H9 (cell line): ENCODE data around the gene PREX1. TPM values are rescaled to one million over a fixed set of nuclear protein-coding genes. Genes with fewer than 3 reads are reported as not detected.

Source experiments
- DNase-seq: peaks from one replicate; pipeline ENCODE4 v3.0.0-alpha.2; 2017
- H2AFZ ChIP-seq: one replicate; pipeline ENCODE4 v1.6.1; 2013; ENCODE audit warnings: mild to moderate bottlenecking, low read length, control low read depth, moderate library complexity
- H2AK5ac ChIP-seq: 2 replicates; pipeline ENCODE4 v1.6.1; 2013; ENCODE audit warnings: low read length, control low read depth, mixed read lengths; ENCODE audit not compliant: insufficient read length
- H2BK120ac ChIP-seq: one replicate; pipeline ENCODE4 v1.6.1; 2013; ENCODE audit warnings: low read depth, mild to moderate bottlenecking, low read length, control low read depth, inconsistent platforms; ENCODE audit not compliant: poor library complexity, severe bottlenecking
- H2BK12ac ChIP-seq: 2 replicates; pipeline ENCODE4 v1.6.1; 2013; ENCODE audit warnings: low read length, control low read depth, mixed read lengths, low read depth; ENCODE audit not compliant: insufficient read length
- H2BK15ac ChIP-seq: 2 replicates; pipeline ENCODE4 v1.6.1; 2013; ENCODE audit warnings: low read depth, low read length, control low read depth
- H2BK20ac ChIP-seq: one replicate; pipeline ENCODE4 v1.6.1; 2013; ENCODE audit warnings: low read depth, mild to moderate bottlenecking, low read length, control low read depth, inconsistent platforms; ENCODE audit not compliant: poor library complexity, severe bottlenecking
- H2BK5ac ChIP-seq: 2 replicates; pipeline ENCODE4 v1.6.1; 2013; ENCODE audit warnings: low read length, control low read depth, mixed read lengths; ENCODE audit not compliant: insufficient read length
- H3K14ac ChIP-seq: 2 replicates; pipeline ENCODE4 v1.6.1; 2013; ENCODE audit warnings: low read length, control low read depth; ENCODE audit not compliant: insufficient read depth
- H3K18ac ChIP-seq: 2 replicates; pipeline ENCODE4 v1.6.1; 2013; ENCODE audit warnings: low read depth, mild to moderate bottlenecking, mixed read lengths, low read length, control low read depth; ENCODE audit not compliant: insufficient read length
- H3K23ac ChIP-seq: 2 replicates; pipeline ENCODE4 v1.6.1; 2013; ENCODE audit warnings: low read length, control low read depth, mixed read lengths, low read depth; ENCODE audit not compliant: insufficient read length
- H3K23me2 ChIP-seq: 2 replicates; pipeline ENCODE4 v1.6.1; 2013; ENCODE audit warnings: low read depth, mild to moderate bottlenecking, mixed read lengths, low read length, control low read depth; ENCODE audit not compliant: insufficient read length, poor library complexity, severe bottlenecking
- H3K27ac ChIP-seq: 2 replicates; pipeline ENCODE4 v1.5.1; 2013; ENCODE audit warnings: low read length, control low read depth, mixed read lengths, low read depth; ENCODE audit not compliant: insufficient read length
- H3K27me3 ChIP-seq: 2 replicates; pipeline ENCODE4 v1.6.1; 2013; ENCODE audit warnings: low read length, control low read depth, inconsistent platforms; ENCODE audit not compliant: insufficient read depth
- H3K4ac ChIP-seq: 2 replicates; pipeline ENCODE4 v1.6.1; 2013; ENCODE audit warnings: low read depth, mild to moderate bottlenecking, control low read depth, inconsistent platforms, low read length, moderate library complexity
- H3K4me1 ChIP-seq: 2 replicates; pipeline ENCODE4 v1.6.1; 2013; ENCODE audit warnings: low read length, control low read depth, inconsistent platforms; ENCODE audit not compliant: insufficient read depth
- H3K4me2 ChIP-seq: 2 replicates; pipeline ENCODE4 v1.6.1; 2013; ENCODE audit warnings: low read length, control low read depth, mixed read lengths; ENCODE audit not compliant: insufficient read length, insufficient read depth
- H3K56ac ChIP-seq: 2 replicates; pipeline ENCODE4 v1.6.1; 2013; ENCODE audit warnings: low read depth, mild to moderate bottlenecking, mixed read lengths, low read length, control low read depth; ENCODE audit not compliant: insufficient read length
- H3K79me1 ChIP-seq: 2 replicates; pipeline ENCODE4 v1.6.1; 2013; ENCODE audit warnings: low read depth, mild to moderate bottlenecking, moderate library complexity, low read length, control low read depth, inconsistent platforms; ENCODE audit not compliant: insufficient read depth, poor library complexity, severe bottlenecking
- H3K79me2 ChIP-seq: 2 replicates; pipeline ENCODE4 v1.6.1; 2013; ENCODE audit warnings: low read length, control low read depth, inconsistent platforms; ENCODE audit not compliant: insufficient read depth
- H3K9ac ChIP-seq: 2 replicates; pipeline ENCODE4 v1.6.1; 2013; ENCODE audit warnings: low read length, control low read depth, mixed read lengths; ENCODE audit not compliant: insufficient read length; ENCODE audit errors: extremely low read depth
- H3K9me3 ChIP-seq: one replicate; pipeline ENCODE4 v1.6.1; 2013; ENCODE audit warnings: low read depth, low read length, inconsistent platforms; ENCODE audit not compliant: control insufficient read depth
- H3T11ph ChIP-seq: one replicate; pipeline ENCODE4 v1.6.1; 2013; ENCODE audit warnings: mild to moderate bottlenecking, low read length, control low read depth, inconsistent platforms
- H4K20me1 ChIP-seq: one replicate; pipeline ENCODE4 v1.6.1; 2013; ENCODE audit not compliant: control insufficient read depth, insufficient read length, insufficient read depth
- H4K5ac ChIP-seq: 2 replicates; pipeline ENCODE4 v1.6.1; 2013; ENCODE audit warnings: low read depth, mild to moderate bottlenecking, mixed read lengths, low read length, control low read depth; ENCODE audit not compliant: insufficient read length
- H4K8ac ChIP-seq: replicated peaks from 2 replicates; pipeline ENCODE4 v1.6.1; 2013; ENCODE audit warnings: low read length, control low read depth, mixed read lengths, low read depth; ENCODE audit not compliant: insufficient read length
- H4K91ac ChIP-seq: 2 replicates; pipeline ENCODE4 v1.6.1; 2013; ENCODE audit warnings: low read depth, mild to moderate bottlenecking, moderate library complexity, mixed read lengths, low read length, control low read depth; ENCODE audit not compliant: insufficient read length
- H3K27ac Mint-ChIP-seq, 3 experiments: 2 replicates in 2 of 3; 3 replicates in 1 of 3; pipeline ENCODE4 v1.8.0; 2020 to 2021; ENCODE audit warnings: mixed read lengths in 3 of 3, mild to moderate bottlenecking in 1 of 3, moderate library complexity in 1 of 3
- H3K27me3 Mint-ChIP-seq: 2 replicates; pipeline ENCODE4 v1.8.0; 2021; ENCODE audit warnings: low read depth, mild to moderate bottlenecking, moderate library complexity, mixed read lengths
- H3K36me3 Mint-ChIP-seq, 3 experiments: 2 replicates in 2 of 3; 3 replicates in 1 of 3; pipeline ENCODE4 v1.8.0; 2020 to 2021; ENCODE audit warnings: low read depth in 3 of 3, mixed read lengths in 3 of 3; ENCODE audit not compliant: insufficient read depth in 1 of 3
- H3K4me1 Mint-ChIP-seq, 2 experiments: 2 replicates each; pipeline ENCODE4 v1.8.0; 2020; ENCODE audit warnings: mixed read lengths in 2 of 2
- H3K4me3 Mint-ChIP-seq, 2 experiments: 2 replicates in 1 of 2; 3 replicates in 1 of 2; pipeline ENCODE4 v1.8.0; 2020 to 2021; ENCODE audit warnings: mild to moderate bottlenecking in 2 of 2, mixed read lengths in 2 of 2, moderate library complexity in 1 of 2
- H3K9me3 Mint-ChIP-seq, 2 experiments: 2 replicates in 1 of 2; 3 replicates in 1 of 2; pipeline ENCODE4 v1.8.0; 2020; ENCODE audit warnings: mild to moderate bottlenecking in 2 of 2, mixed read lengths in 2 of 2, moderate library complexity in 1 of 2
- CTCF ChIP-seq: fragments of 200-600 bp; sonication (generic); conservative IDR thresholded peaks from 3 replicates; pipeline ENCODE4 v1.8.0; 2021; ENCODE audit warnings: antibody characterized with exemption, mild to moderate bottlenecking
- WGBS: extraction: QIAGEN DNeasy Blood & Tissue Kit; methylation state at CpG from one replicate; pipeline ENCODE4 v1.1.7; 2013; ENCODE audit warnings: missing lambda C conversion rate, low lambda C conversion rate, mixed read lengths; ENCODE audit not compliant: insufficient read length; ENCODE audit errors: extremely low coverage; 5-methylcytosine and 5-hydroxymethylcytosine counted together
- total RNA-seq: library from RNA; stranded (reverse); gene quantifications from 2 replicates; pipeline ENCODE4 v1.2.1, GENCODE V29; 2021

PREX1 gene
- total RNA-seq, 1 experiment from 2014 or later, result 6.6 TPM

- Histone ChIP-seq H3K79me2 (no peaks in the 10 kb centered on the region), H3K4me2 (no peak overlapping the region), H2AK5ac (no peak overlapping the region), H4K5ac (no peak overlapping the region), H4K20me1 (no peaks in the 10 kb centered on the region), H3K56ac (no peak overlapping the region), H2AFZ (no peak overlapping the region), H2BK20ac (no peak overlapping the region), H4K8ac (no peak overlapping the region), H3K23ac (no peak overlapping the region), H3T11ph (no peak overlapping the region), H3K4ac (no peak overlapping the region), H3K4me1 (peaks cover 13% of the 10 kb centered on the region; the same call in 1 of the 2 replicates), H3K9ac (no peak overlapping the region), H2BK12ac (no peak overlapping the region), H3K18ac (peak overlapping the region; percentile 46), H3K14ac (0 out of 2 replicates have a peak overlapping the region, but pooled peaks have one; percentile 9), H2BK120ac (no peak overlapping the region), H3K79me1 (no peaks in the 10 kb centered on the region), H2BK15ac (no peak overlapping the region), H3K27me3 (no peaks in the 10 kb centered on the region), H3K9me3 (no peaks in the 10 kb centered on the region), H4K91ac (no peak overlapping the region), H2BK5ac (no peak overlapping the region), H3K23me2 (no peaks in the 10 kb centered on the region), H3K27ac (peak overlapping the region; percentile 24)
- peak; percentile 94 for DNase-seq
- Mint-ChIP-seq H3K36me3 (peaks cover 0 to 9% (median 8%) of the 10 kb centered on the region in 3 experiments; a peak in 4 of 7 replicates), H3K27ac (peak overlapping the region in 2 of 3 experiments; percentile 72 to 82; a peak in 3 of 7 replicates), H3K4me1 (peaks cover 62 to 76% of the 10 kb centered on the region in 2 experiments), H3K9me3 (peaks cover 6 to 7% of the 10 kb centered on the region in 2 experiments; a peak in 3 of 5 replicates), H3K4me3 (peak overlapping the region in 1 of 2 experiments; percentile 2; a peak in 2 of 5 replicates), H3K27me3 (peaks cover 1% of the 10 kb centered on the region)
- TF ChIP-seq CTCF, result no peak
- no CpG with 5 or more reads among the region's 18 CpGs for WGBS
These were observed 76.7 kb downstream of the PREX1 start for GRCh38 chr20:48750941-48751635.
